Measurements from ENCODE around the gene MAP7.
"Not testable (repeated sequence)": the region's sequence is repeated elsewhere in the genome, so short reads cannot be mapped to it uniquely, and the experiment has no call there.

The MAP7 gene

DNA sequence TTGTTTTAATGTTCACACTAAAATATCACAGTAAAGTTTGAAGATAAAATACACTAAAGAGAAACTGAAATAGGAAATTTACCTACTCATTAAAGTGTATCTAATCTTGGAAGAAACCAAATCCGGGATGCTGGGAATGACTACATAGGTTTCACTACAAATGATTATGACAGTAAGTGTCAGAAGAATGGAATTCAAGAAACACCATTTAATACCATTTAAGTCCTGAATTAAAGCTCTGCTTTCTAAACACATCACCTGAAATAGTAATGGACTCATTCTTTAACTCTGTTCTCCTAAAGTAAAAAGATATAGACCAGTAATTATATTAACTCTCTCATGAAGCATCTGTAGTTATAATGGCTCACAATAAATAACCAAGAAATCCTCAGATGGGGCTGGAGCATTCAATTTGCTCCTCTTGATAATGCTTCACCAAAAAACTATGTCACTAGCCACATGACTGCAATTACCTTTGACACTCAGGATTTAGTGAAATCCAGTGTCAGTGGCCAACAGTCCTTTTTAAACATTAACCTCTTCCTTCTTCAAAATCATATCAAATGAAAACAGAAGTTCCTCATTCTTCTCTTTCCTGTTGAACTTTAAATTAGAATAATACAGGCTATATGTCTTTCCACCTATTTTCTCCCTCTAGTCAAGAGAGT, 41.4 kb downstream of the MAP7 start:
- DNase-seq (ENCODE audit: low read depth in 1 of 2, low spot score in 1 of 2), result no peak

DNA sequence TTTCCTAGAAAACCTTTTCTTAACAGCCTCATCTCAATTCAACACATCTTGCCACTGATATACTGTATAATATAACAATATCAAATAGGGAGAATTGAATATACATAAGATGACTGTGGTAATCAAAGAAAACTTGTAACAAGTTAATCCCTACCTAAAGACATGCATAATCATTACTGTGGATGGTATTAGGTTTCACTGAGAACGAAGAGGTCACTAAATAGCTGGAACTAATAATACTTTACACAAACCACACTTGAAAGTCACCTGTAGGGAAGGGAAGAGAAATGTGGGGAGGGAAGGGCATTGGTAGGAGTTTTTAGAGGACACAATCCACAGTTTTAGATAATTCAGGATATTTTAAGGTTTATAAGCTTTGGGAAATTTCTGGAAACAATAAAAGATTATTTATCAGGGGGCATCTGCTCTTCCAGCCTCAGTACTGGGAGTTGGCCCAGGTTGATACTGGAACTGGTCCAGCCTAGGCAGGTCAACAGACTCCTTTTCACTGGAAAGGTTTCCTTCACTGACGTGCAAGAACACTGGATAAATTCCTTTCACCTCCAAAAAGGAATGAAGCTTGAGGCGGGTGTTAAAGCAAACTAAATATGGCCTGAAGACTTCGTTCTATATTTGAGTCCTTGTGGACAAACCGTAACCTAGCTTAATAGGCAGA, 44.0 kb downstream of the MAP7 start:
- DNase-seq (ENCODE audit: low read depth in 1 of 2, low spot score in 1 of 2), result no peak

DNA sequence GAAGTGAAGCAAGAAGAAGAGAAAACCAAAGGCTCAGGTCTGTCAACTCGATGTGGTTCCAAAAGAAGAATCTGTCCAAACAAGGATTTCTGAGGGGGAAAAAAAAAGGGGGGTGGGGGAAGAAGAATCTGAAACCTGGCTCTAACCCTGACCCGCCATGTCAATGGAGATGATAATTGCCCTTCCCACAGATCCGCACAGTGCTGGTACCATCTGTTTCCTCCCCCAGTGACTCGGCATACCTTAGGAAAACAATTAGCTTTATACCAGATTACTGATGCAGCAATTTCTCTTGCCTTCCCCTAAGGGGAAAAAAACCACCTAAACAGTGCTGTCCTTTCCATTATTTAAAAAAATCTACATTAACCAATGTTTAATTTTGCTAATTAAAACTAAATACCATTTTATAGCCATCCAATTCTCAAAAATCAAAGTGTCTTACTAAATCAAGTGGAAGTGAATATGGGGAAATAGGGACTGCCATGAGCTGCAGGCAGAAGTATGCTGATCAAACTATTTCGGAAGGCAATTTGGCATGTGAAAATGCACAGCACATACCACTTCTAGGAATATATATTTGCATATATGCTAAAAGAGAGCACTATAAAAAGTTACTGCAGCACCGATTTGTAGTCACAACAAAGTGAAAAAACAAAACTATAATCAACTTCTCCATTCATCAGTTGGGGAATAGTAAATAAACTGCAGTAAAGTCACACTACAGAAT, 46.8 kb downstream of the MAP7 start:
- no peak for DNase-seq (ENCODE audit: low read depth in 1 of 2, low spot score in 1 of 2)

DNA sequence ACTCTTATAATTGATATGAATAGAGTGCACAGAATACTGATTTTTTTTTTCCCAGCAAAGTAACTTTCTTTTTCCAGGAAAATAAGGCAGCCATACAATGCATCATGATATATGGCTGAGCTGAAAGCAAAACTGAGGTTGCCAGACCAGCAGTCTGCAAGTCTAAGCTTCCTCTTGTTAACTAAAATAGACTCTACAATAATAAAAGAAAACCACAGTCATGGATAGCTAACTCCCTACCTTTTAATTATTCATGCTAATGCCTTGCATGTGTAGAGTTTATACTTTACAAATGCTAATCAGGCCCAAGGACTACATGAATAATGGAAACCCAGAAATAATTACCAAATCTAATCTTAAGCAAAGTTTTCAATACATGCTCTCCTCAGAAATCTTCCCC, 47.4 kb downstream of the MAP7 start:
- no peak for DNase-seq (ENCODE audit: low read depth in 1 of 2, low spot score in 1 of 2)

DNA sequence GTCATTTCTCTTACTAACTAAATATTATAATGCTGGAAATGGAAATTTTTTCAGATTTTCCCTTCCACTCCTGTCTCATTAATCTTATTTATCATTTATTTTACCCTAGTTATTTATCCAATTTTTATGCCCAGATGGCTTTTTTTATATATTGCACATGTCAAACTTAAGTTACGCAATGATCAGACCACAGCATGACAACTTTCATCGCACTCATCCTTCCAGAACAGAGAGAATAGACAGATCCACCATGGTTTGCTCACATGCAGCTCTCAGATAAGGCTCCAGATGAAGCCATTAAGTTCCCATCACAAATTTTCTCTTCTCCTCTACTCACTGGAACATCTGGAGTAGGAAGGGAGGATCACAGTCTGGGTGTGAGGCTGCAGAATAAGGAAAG, 48.7 kb downstream of the MAP7 start:
- DNase-seq (ENCODE audit: low read depth in 1 of 2, low spot score in 1 of 2), result no peak

GRCh38 chr6:136501096-136501495, 49.1 kb downstream of the MAP7 start:
- no peak for DNase-seq (ENCODE audit: low read depth in 1 of 2, low spot score in 1 of 2)

GRCh38 chr6:136500414-136500813, 49.8 kb downstream of the MAP7 start:
- DNase-seq (ENCODE audit: low read depth in 1 of 2, low spot score in 1 of 2), result no peak

- DNase-seq (ENCODE audit: low read depth in 1 of 2, low spot score in 1 of 2), result no peak
These were observed 50.9 kb downstream of the MAP7 start for GRCh38 chr6:136499370-136499769.

- DNase-seq (ENCODE audit: low read depth in 1 of 2, low spot score in 1 of 2), result not testable (repeated sequence)
These were observed 53.8 kb downstream of the MAP7 start for GRCh38 chr6:136496449-136496848.

- no peak for DNase-seq (ENCODE audit: low read depth in 1 of 2, low spot score in 1 of 2)
These were observed 55.5 kb downstream of the MAP7 start for GRCh38 chr6:136494710-136495109.

DNA sequence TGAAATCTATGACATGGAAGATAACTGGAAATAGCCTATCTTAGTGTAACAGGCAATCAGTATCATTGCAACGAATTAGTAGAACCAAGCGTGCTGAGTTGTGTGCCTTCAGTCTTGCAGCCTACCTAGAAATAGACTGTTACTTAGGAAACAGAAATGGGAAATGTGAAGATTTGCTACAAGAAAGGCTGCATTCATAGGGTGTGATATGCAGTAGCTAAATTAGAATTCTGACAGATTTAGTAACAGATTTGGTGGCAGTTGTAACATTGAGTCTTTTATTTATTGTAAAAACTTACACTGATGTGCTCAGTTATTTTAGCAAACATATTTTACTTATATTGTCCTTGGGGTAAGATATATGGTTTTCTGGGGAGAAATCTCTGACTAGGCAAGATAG, 56.2 kb downstream of the MAP7 start:
- no peak for DNase-seq (ENCODE audit: low read depth in 1 of 2, low spot score in 1 of 2)

DNA sequence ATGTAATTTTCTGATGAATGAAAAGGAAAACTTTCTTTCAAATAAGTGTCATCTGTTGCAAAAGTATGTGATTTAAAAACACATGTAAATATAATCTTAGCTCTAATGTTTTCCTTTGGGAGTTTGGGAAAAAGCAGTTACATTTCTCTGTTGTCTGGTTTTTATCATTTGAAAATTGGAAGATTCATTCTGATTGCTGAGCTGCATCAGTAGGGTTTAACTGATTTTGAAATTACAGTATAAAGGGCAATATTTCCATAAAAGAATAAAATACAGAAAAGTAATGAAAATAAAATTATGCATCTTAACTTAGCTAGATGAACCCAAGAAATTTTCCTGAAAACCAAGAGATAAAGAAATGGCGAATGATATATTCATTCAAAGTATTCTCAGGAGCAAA, 57.8 kb downstream of the MAP7 start:
- no peak for DNase-seq (ENCODE audit: low read depth in 1 of 2, low spot score in 1 of 2)

DNA sequence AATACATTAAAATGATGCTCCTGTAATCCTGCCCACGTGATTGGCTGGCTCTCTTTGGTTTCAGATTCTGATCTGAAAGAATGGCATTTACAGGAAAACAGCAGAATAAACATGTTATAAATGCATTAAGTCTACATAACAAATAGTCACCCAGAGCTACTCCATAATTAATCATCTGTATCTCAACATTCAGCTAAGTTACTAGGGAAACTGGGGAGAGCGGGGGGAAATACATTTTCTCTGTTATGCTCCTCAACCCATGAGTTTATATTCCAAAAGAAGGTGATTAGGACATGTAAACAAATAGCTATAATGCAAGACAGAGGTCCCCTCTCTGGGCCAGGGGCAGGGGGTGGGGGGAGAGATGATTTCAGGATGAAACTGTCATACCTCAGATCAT, 58.5 kb downstream of the MAP7 start:
- DNase-seq (ENCODE audit: low read depth in 1 of 2, low spot score in 1 of 2), result no peak

- no peak for DNase-seq (ENCODE audit: low read depth in 1 of 2, low spot score in 1 of 2)
These were observed 59.0 kb downstream of the MAP7 start for GRCh38 chr6:136491251-136491650.

- not testable (repeated sequence) for DNase-seq (ENCODE audit: low read depth in 1 of 2, low spot score in 1 of 2)
These were observed 60.6 kb downstream of the MAP7 start for GRCh38 chr6:136489689-136490033.

GRCh38 chr6:136487759-136488425, 62.3 kb downstream of the MAP7 start:
- no peak for DNase-seq (ENCODE audit: low read depth in 1 of 2, low spot score in 1 of 2)

DNA sequence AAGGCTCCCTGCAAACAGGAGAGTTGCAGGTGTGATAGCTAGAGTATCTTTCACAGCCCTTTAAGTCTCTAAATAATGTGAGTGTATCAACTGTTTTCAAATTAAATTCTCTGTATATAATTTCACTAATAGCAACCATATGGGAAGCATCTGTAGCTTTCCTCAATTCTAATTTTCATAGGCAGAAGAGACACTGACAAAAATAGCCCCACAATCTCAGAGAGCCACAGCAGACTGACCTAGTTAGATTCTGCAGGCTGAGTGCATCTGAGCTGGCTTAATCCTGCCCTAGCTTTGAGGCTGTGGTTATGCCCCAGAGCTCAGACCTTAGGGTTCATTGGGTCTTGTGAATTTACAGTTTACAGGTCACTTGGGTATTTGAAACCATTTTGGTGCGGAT, 63.9 kb downstream of the MAP7 start:
- no peak for DNase-seq (ENCODE audit: low read depth in 1 of 2, low spot score in 1 of 2)

DNA sequence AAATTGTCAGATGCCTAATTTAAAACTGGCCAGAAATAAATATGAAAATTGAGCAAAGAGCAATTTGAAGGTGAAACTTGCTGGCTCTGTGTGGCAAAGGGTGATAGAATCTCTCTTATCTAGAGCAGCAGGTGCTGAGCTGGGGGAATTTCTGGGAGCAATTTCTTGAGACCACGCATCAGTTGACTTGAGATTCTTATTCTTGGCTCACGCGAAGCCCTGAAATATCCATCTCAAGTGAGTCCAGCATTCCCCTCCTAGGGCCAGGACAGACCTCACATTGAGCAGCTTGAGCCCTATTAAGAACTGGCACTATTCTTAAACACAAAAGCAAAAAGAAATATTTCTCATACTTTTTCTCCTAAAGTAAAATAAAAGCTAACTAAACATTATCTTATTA, 66.3 kb downstream of the MAP7 start:
- DNase-seq (ENCODE audit: low read depth in 1 of 2, low spot score in 1 of 2), result no peak

- DNase-seq (ENCODE audit: low read depth in 1 of 2, low spot score in 1 of 2), result not testable (repeated sequence)
These were observed 67.2 kb downstream of the MAP7 start for GRCh38 chr6:136483005-136483404.

- no peak for DNase-seq (ENCODE audit: low read depth in 1 of 2, low spot score in 1 of 2)
These were observed 72.7 kb downstream of the MAP7 start for GRCh38 chr6:136477548-136477947.

DNA sequence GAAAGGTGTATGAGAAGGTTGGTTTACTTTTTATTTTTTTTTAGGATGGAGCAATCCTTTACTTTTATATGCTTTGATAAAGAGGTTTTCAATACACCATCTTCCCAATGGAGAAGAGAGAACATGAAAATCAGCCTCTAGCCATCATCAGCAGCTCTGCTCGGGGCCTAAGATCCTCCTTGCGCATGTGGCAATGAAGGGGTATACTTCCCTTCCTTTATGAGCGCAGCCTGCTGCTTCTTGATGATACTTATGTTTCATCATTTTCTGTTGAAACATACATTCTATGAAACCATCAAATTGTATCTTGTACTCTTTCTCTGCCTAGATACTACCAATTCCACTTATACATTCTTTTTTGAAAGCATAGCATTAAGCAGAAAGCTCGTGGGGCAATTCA, 74.5 kb downstream of the MAP7 start:
- DNase-seq (ENCODE audit: low read depth in 1 of 2, low spot score in 1 of 2), result no peak

DNA sequence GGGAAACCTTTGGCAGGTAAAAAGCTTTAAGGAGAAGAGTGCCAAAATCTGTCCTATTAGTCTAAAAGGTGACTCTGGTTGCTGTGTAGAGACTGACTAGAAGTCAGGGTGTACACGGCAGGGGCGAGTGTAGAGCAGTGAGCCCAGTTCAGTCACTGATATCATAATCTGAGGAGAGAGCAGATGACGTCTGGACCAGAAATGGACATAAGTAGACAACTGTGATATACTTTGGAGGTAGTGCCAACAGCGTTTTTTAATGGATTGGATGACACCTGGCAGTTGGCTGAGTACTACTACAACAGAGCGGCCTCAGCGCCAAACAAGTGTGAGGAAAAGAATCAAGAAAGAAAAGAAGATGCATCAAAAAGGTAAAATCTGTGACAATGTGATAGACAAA, 76.0 kb downstream of the MAP7 start:
- DNase-seq (ENCODE audit: low read depth in 1 of 2, low spot score in 1 of 2), result no peak

Measured in activated T-helper 1 cell treated with anti-CD3 and anti-CD28 coated beads, Interleukin-2, amount 50 U/mL, for 16 hours (primary cell).